ENCODE data around the gene CACNA2D2. TPM values are rescaled to one million over a fixed set of nuclear protein-coding genes. Genes with fewer than 3 reads are reported as not detected.
A peak's percentile ranks its signal among the peaks of the same experiment; 100 is the strongest.

The CACNA2D2 gene
- total RNA-seq, 1 experiment from 2014 or later, result not detected

- Histone ChIP-seq H3K27ac (peak overlapping the region; percentile 64), H3K36me3 (peaks cover 8% of the 10 kb centered on the region; the same call in 1 of the 2 replicates), H3K27me3 (no peaks in the 10 kb centered on the region), H3K4me3 (peak overlapping the region; percentile 75), H3K9me3 (replicated peaks) (no peaks in the 10 kb centered on the region), H3K4me1 (no peaks in the 10 kb centered on the region)
- no peak for DNase-seq
These were observed 153.3 kb downstream of the CACNA2D2 start for GRCh38 chr3:50350213-50350526.

GRCh38 chr3:50347187-50347813 lies 156.1 kb downstream of the CACNA2D2 start:
- Histone ChIP-seq H3K27me3 (no peaks in the 10 kb centered on the region), H3K9me3 (replicated peaks) (no peaks in the 10 kb centered on the region), H3K27ac (no peak overlapping the region), H3K4me3 (no peak overlapping the region), H3K36me3 (no peaks in the 10 kb centered on the region), H3K4me1 (no peaks in the 10 kb centered on the region)
- peak; percentile 63 to 78 for DNase-seq

- peak; percentile 30 to 37 for DNase-seq
These were observed 157.7 kb downstream of the CACNA2D2 start, which contains the start of gene ZMYND10 for GRCh38 chr3:50345586-50346234. Gene ZMYND10 (minus strand): TSS chr3:50345732. CDS start chr3:50345579, 153 bp downstream.

GRCh38 chr3:50345008-50345407 lies 158.4 kb downstream of the CACNA2D2 start:
- no peak for DNase-seq
- Histone ChIP-seq H3K36me3 (no peaks in the 10 kb centered on the region), H3K4me3 (no peak overlapping the region), H3K27ac (no peak overlapping the region), H3K9me3 (replicated peaks) (no peaks in the 10 kb centered on the region), H3K4me1 (no peaks in the 10 kb centered on the region), H3K27me3 (no peaks in the 10 kb centered on the region)

More at GRCh38 chr3:50345586-50346234, 157.7 kb downstream of the CACNA2D2 start, which contains the start of gene ZMYND10:
- Histone ChIP-seq H3K4me3 (peak within 1 kb of the TSS; percentile 23; the same call in 1 of the 2 replicates), H3K36me3 (no peaks in the 10 kb centered on the region), H3K27me3 (no peaks in the 10 kb centered on the region), H3K4me1 (no peaks in the 10 kb centered on the region), H3K27ac (no peak within 1 kb of the TSS), H3K9me3 (replicated peaks) (no peaks in the 10 kb centered on the region)

GRCh38 chr3:50342813-50343633 lies 160.4 kb downstream of the CACNA2D2 start:
- no peak overlapping the region for H3K4me3 ChIP-seq
- no peaks in the 10 kb centered on the region for H3K4me1 ChIP-seq
- no peaks in the 10 kb centered on the region for H3K9me3 ChIP-seq (replicated peaks)
- no peaks in the 10 kb centered on the region for H3K27me3 ChIP-seq
- no peak overlapping the region for H3K27ac ChIP-seq
- H3K36me3 ChIP-seq, result no peaks in the 10 kb centered on the region
- no peak for DNase-seq

GRCh38 chr3:50341996-50342650 lies 161.3 kb downstream of the CACNA2D2 start:
- H3K9me3 ChIP-seq (replicated peaks), result no peaks in the 10 kb centered on the region
- no peak for DNase-seq
- no peaks in the 10 kb centered on the region for H3K27me3 ChIP-seq
- H3K4me3 ChIP-seq, result no peak overlapping the region
- H3K36me3 ChIP-seq, result no peaks in the 10 kb centered on the region
- no peak overlapping the region for H3K27ac ChIP-seq
- no peaks in the 10 kb centered on the region for H3K4me1 ChIP-seq

GRCh38 chr3:50341537-50341936 lies 161.9 kb downstream of the CACNA2D2 start:
- Histone ChIP-seq H3K27me3 (no peaks in the 10 kb centered on the region), H3K9me3 (replicated peaks) (no peaks in the 10 kb centered on the region), H3K36me3 (no peaks in the 10 kb centered on the region), H3K4me1 (no peaks in the 10 kb centered on the region), H3K4me3 (no peak overlapping the region), H3K27ac (no peak overlapping the region)
- DNase-seq, result no peak

- DNase-seq, result no peak
- Histone ChIP-seq H3K9me3 (replicated peaks) (no peaks in the 10 kb centered on the region), H3K27ac (no peak within 1 kb of the TSS), H3K4me3 (no peak within 1 kb of the TSS), H3K4me1 (peaks cover 3% of the 10 kb centered on the region; the same call in 1 of the 2 replicates), H3K27me3 (no peaks in the 10 kb centered on the region), H3K36me3 (no peaks in the 10 kb centered on the region)
These were observed 162.7 kb downstream of the CACNA2D2 start, which contains the start of gene RASSF1 for GRCh38 chr3:50340448-50341329. Gene RASSF1 (minus strand): TSS chr3:50340836. CDS start chr3:50340805, 31 bp downstream.

GRCh38 chr3:50340147-50340447 lies 163.3 kb downstream of the CACNA2D2 start:
- no peak overlapping the region for H3K4me3 ChIP-seq
- H3K36me3 ChIP-seq, result no peaks in the 10 kb centered on the region
- H3K27ac ChIP-seq, result no peak overlapping the region
- H3K4me1 ChIP-seq, result peaks cover 4% of the 10 kb centered on the region; the same call in 1 of the 2 replicates
- no peaks in the 10 kb centered on the region for H3K27me3 ChIP-seq
- DNase-seq, result no peak
- no peaks in the 10 kb centered on the region for H3K9me3 ChIP-seq (replicated peaks)

- H3K27me3 ChIP-seq, result no peaks in the 10 kb centered on the region
- no peaks in the 10 kb centered on the region for H3K9me3 ChIP-seq (replicated peaks)
- no peak overlapping the region for H3K27ac ChIP-seq
- no peak overlapping the region for H3K4me3 ChIP-seq
- no peaks in the 10 kb centered on the region for H3K36me3 ChIP-seq
- H3K4me1 ChIP-seq, result peaks cover 4% of the 10 kb centered on the region; the same call in 1 of the 2 replicates
- DNase-seq, result no peak
These were observed 163.8 kb downstream of the CACNA2D2 start for GRCh38 chr3:50339485-50340146.

GRCh38 chr3:50338965-50339364 lies 164.5 kb downstream of the CACNA2D2 start:
- Histone ChIP-seq H3K36me3 (no peaks in the 10 kb centered on the region), H3K4me3 (no peak overlapping the region), H3K27me3 (no peaks in the 10 kb centered on the region), H3K9me3 (replicated peaks) (no peaks in the 10 kb centered on the region), H3K4me1 (peaks cover 4% of the 10 kb centered on the region; the same call in 1 of the 2 replicates), H3K27ac (no peak overlapping the region)
- no peak for DNase-seq

GRCh38 chr3:50337175-50337861 lies 166.1 kb downstream of the CACNA2D2 start:
- H3K9me3 ChIP-seq (replicated peaks), result no peaks in the 10 kb centered on the region
- H3K4me1 ChIP-seq, result peaks cover 4% of the 10 kb centered on the region; the same call in 1 of the 2 replicates
- DNase-seq, result peak; percentile 98 to 99
- H3K4me3 ChIP-seq, result peak overlapping the region; percentile 79
- no peaks in the 10 kb centered on the region for H3K27me3 ChIP-seq
- peak overlapping the region; percentile 67 for H3K27ac ChIP-seq
- 0 out of 2 replicates have a peak, but pooled peaks cover under 1% of the 10 kb centered on the region for H3K36me3 ChIP-seq

Measured in SJCRH30 (cell line).